ENCODE results near the gene IFITM5.
A peak's percentile ranks its signal among the peaks of the same experiment; 100 is the strongest.

IFITM5 gene

DNA sequence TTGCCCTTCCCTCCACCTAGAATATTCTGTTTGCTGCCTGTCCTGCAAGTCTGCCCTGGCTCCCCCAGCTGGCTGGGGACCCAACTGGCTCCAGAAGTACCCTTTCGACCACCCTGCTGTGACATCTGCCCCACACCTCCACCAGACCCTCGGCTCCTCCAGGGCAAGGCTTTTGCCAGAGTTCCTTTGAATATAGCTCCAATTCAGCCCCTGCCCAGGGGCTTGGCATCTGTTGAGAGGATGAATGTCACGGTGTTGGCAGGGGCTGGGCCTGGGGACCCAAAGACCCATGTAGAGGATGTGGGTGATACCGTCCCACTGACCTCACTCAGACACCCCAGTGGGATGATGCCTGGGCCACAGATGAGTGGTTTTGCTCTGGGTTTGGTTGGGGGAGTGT, 17.2 kb downstream of the IFITM5 start:
- peak; percentile 61 for DNase-seq

DNA sequence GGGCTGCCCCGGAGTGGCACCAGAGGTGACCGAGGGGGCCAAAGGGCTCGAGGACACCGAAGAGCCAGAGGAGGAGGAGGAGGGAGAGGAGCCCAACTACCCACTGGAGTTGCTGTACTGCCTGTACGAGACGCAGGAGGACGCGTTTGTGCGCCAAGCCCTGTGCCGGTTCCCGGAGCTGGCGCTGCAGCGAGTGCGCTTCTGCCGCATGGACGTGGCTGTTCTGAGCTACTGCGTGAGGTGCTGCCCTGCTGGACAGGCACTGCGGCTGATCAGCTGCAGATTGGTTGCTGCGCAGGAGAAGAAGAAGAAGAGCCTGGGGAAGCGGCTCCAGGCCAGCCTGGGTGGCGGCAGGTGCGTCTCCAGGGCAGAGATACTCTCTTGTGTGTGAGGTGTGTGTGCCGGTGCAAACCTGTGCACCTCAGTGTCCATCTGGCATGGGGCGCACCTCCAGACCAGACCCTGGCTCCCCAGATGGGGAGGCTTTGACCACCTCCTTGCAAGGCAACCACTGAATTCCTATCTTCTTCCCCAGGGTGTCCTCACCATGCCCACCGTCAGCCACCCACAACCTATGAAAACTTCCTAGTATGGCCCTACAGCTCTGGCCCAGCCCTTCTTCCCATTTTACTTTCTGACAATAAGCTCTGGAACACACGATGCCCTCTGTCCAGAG, 17.7 kb downstream of the IFITM5 start:
- DNase-seq: no peak

DNA sequence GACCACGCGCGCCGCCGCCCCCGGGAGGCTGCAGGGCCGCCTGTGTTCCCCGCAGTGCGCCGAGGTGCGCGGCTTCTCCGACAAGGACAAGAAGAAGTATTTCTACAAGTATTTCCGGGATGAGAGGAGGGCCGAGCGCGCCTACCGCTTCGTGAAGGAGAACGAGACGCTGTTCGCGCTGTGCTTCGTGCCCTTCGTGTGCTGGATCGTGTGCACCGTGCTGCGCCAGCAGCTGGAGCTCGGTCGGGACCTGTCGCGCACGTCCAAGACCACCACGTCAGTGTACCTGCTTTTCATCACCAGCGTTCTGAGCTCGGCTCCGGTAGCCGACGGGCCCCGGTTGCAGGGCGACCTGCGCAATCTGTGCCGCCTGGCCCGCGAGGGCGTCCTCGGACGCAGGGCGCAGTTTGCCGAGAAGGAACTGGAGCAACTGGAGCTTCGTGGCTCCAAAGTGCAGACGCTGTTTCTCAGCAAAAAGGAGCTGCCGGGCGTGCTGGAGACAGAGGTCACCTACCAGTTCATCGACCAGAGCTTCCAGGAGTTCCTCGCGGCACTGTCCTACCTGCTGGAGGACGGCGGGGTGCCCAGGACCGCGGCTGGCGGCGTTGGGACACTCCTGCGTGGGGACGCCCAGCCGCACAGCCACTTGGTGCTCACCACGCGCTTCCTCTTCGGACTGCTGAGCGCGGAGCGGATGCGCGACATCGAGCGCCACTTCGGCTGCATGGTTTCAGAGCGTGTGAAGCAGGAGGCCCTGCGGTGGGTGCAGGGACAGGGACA, 18.4 kb downstream of the IFITM5 start:
- DNase-seq: peak; percentile 80

DNA sequence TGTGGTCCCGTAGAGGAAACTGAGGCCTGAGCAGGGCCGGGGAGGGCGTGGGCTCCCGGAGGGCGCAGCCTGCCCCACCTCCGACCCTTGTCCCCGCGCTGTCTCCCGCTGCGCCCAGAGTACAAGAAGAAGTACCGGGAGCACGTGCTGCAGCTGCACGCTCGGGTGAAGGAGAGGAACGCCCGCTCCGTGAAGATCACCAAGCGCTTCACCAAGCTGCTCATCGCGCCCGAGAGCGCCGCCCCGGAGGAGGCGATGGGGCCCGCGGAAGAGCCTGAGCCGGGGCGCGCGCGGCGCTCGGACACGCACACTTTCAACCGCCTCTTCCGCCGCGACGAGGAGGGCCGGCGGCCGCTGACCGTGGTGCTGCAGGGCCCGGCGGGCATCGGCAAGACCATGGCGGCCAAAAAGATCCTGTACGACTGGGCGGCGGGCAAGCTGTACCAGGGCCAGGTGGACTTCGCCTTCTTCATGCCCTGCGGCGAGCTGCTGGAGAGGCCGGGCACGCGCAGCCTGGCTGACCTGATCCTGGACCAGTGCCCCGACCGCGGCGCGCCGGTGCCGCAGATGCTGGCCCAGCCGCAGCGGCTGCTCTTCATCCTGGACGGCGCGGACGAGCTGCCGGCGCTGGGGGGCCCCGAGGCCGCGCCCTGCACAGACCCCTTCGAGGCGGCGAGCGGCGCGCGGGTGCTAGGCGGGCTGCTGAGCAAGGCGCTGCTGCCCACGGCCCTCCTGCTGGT, 19.2 kb downstream of the IFITM5 start:
- peak; percentile 75 for DNase-seq

DNA sequence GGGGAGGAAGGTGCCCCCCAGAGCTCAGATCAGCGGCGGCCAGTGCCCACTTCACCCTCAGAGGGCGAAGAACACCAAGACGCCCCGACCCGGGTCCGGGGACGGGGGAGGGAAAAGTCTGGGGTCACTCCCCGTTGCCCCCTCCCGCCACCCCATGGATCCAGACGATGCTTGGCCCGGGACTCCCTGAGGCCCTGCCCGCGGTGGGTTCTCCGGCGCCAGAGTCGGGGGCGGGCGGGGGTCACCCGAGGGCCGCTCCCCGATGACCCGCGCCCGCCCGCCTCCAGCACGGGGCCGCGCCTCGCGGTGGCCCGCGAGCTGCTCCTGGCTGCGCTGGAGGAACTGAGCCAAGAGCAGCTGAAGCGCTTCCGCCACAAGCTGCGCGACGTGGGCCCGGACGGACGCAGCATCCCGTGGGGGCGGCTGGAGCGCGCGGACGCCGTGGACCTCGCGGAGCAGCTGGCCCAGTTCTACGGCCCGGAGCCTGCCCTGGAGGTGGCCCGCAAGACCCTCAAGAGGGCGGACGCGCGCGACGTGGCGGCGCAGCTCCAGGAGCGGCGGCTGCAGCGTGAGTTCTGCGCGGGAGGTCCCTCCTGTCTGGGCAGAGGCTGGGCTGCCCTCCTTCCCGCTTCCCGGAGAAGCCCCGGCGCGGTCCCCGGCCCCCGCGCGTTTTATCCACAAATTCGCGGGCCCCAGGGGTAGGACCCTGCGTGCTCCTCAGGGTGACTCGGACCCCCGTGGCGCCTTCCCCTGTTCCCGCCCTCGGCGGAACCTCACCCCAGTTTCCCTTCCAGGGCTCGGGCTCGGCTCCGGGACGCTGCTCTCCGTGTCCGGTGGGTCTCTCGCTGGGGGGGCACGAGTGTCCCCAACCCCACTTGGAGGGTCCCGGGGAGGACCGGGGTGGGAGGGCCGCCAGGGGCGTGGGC, 20.0 kb downstream of the IFITM5 start:
- DNase-seq: peak; percentile 64

DNA sequence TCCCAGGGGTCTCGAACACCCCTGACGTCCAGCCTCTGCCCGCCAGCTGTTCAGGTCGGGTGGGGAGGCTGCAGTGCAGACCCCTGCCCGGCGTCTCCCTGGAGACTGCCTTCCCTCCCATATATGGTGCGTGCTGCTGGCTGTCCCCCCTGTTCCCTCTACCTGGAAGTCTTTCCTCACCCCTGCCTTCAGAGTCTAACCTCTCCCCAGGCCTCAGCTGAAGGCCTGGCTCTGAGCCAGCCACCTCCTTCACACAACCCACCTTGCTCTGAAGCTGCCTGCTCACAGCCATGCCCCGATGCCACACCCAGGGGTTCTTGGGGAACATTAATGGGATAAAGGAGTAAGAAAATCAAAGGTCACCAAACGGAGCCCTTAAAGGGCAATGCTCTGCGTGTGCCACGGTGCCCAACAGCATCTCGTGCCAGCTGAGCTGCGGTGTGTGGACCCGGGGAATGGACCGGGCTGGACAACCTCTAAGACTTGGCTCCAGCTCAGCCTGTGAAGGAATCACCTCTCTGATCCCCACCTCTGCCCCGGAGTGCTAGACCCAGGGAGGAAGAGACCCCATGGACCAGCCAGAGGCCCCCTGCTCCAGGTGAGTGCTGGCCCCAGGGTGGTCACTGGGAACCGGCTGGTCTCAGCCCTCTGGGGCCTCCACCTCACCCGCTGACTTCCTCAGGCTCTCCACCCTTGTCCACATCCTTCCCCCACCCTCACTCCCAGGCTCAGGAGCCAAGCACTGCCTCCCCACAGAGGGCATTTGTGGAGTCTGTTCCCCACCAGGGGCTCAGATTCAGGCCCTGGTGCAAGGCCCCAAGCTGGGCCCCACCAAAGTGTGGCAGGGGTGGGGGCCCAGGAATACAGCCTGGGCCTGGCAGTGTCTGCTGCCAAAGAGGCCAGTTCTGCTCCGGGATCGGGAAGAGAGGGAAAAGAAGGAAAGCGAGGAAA, 21.1 kb downstream of the IFITM5 start, which contains the start of gene NLRP6:
Gene NLRP6 (plus strand): TSS at position 407 of the 951 bp plus-strand sequence. CDS start 163 bp downstream, at position 570.
- peak; percentile 63 for DNase-seq

DNA sequence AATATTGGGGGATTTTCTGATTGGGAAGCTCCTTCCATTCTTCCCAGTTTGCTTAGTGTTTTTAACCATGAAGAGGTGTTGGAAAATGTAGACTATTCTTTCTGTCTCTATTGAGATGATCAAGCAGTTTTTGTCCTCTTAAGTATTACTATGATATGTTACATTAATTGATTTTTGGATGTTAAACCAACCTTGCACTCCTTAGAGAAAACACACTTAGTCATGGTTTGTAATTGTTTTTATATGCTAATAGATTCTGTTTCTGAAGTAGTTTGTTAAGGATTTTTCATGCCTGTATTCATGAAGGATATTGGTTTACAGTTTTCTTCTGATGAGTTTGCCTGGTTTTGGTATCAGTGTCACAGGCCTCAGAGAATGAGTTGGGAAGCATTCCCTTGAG, 23.1 kb downstream of the IFITM5 start:
- DNase-seq: no peak

DNA sequence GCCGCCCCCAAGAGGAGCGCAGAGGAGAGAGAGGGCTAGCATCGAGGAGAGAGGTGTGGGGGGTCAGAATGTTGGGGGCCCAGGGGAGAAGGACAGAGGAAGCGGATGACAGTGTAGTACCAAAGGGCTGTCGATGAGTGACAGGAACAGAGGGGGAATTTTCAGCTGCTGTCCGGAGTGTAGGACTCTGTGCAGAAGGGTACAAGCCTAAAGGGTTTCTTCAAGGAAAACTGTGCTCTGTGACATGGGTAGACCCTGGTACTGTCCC, 26.5 kb downstream of the IFITM5 start:
- no peak for DNase-seq

DNA sequence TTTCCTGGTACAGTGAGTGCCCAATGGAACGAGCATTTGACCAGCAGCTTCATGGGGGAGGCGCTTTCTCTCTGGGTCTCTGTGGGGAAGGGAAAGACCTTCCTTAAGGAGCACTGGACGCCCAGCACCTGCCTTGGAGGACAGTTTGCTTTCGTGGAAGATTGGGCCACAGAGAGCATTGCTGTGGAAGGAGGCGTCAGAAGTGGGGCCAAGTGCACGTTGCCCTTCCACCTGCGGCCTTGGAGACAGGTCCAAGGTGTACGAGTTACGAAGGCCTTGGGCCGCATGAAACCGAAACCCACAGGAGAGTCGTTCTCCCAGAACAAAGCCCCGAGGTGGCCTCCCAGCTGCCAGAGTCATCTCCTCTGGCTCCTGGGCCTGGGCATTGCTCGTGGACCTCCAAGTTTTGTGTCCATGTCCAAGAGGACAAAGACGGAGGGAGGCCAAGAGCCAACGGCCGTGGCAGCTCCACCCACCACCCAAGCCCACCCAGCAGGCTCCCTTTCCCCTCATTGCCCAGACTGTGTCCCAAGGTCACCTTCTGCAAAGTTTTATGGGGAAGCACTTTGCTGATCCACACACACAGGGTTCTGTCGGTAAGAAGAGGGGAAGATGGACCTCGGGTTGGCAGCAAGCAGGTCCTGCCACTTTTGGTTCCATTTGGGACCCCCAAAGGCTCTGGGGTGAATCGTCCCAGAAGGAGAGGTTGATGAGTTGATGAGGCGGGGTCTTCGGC, 27.0 kb downstream of the IFITM5 start:
- DNase-seq: peak; percentile 38

DNA sequence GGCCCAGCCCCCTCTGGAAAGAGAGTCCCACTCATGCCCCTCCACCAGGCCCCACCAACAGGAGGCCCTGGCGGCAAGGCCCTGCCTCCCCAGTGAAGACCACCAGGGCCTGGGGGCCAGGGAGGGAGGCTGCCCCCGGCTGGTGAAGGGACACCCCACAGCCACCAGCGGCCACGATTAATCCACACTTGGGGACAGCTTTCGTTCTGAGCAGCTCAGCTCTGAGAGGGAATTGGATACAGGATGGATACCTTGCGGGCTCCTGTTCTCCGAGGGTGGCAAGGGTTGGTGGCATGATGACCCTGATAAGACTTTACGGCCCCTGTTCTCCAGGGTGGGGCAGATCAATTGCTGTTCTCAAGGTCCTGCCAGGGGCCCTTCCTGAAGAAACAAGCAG, 28.0 kb downstream of the IFITM5 start:
- DNase-seq: no peak

DNA sequence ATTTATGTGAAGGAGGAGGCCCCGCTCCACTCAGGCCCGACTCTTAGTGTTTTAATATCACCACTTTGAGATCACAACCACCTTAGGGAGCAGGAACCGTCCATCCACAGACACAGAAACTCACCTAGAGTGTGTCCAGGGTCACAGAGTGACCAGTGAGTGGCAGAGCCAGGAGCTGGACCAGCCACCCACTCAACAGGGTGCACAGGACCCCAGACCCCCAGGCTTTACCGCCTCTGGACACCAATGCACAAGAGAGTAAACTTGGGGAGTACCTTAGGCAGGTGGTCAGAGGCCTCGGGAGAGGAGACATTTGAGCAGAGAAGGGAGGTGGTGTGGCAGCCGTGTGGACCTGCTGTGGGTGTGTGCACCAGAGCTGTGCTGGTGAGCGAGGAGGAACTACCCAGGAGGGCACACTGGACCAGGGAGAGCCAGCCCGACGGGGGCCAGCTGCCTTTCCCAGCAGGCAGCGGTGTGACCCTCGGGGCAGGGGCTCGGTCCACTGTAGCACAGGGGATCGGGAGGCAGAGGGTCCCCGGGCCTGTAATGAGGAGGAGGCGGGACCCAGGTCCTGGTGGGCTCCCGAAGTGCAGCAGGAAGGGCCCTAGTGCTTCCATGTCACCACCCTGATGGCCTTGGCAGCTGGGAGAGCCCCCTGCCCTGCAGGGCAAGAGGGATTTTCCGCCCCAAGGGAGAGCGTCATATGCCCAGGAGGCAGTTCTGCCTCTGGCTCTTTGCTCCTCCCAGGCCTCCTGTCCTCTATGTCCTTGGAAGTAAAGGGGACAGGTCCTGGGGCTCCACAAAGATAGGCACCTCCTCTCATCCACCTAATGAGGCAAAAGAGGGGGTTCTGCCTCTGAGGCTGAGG, 28.6 kb downstream of the IFITM5 start:
- DNase-seq: no peak

DNA sequence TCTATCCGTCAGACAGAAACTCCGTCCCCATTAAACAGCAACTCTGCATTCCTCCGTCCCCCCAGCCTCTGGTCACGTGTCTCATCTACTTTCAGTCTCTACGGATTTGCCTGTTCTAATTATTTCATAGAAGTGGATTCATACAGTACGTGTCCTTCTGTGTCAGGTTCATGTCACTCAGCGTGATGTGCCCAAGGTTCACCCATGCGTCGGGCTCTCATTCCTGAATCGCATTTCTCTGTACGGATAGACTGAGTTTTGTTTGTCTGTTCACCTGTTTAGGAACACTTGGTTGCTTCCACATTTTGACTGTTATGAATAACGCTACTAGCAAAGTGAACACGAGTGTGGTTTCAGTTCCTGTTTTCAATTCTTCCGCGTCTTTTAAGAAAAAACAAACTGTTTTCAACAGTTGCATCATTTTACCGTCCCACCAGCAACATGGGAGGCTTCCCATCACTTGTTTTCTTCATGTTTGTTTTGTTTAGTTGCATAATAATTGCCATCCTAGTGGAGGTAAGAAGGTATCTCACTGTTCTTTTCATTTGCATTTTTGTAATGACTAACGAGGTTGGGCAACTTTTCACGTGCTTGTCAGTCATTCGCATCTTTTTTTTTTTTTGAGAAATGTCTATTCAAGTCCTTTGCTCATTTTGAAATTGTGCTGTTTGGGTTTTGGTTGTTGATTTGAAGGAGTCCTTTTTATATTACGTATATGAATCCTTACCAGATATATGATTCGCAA, 30.0 kb downstream of the IFITM5 start:
- peak; percentile 80 for DNase-seq

DNA sequence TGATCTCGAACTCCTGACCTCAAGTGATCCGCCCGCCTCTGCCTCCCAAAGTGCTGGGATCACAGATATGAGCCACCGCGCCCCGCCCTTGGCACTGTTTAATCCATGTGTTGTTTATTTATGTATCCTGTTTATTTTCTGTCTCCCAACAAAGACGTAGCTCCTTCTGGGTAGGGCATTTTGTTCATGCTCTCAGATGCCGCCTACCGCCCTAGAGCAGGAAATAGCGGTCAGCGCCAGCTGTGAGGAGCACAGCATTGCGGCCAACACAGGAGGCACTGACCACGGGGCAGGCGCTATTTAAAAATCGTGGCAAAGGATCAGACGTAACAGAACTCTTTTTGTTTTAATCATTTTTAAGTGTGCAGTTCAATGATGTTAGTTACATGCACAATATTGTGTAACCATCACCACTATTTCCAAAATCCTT, 30.6 kb downstream of the IFITM5 start:
- DNase-seq: peak; percentile 70

DNA sequence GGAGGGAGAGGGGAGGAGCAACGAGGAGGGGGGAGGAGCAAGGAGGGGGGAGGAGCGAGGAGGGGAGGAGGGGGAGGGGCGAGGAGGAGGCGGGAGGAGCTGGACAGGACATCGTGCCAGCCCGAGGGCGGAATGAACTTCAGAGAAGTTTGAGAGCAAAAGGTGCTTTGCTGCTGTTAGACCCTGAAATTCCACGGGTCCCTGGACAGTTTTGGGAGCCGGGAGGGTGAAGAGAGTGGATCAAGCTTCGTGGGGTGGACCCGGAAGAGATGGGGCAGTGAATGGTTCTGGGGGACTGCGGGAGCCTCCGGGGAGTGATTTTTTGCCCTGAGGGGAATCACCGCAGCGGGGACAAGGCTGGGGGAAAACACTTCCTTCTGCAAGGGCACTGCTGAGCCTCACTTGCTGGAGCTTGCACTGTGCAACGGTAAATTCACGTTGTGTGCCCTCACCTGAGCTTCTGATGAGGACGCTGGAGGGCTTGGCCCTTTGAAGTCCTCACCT, 31.8 kb downstream of the IFITM5 start:
- DNase-seq: peak; percentile 83

DNA sequence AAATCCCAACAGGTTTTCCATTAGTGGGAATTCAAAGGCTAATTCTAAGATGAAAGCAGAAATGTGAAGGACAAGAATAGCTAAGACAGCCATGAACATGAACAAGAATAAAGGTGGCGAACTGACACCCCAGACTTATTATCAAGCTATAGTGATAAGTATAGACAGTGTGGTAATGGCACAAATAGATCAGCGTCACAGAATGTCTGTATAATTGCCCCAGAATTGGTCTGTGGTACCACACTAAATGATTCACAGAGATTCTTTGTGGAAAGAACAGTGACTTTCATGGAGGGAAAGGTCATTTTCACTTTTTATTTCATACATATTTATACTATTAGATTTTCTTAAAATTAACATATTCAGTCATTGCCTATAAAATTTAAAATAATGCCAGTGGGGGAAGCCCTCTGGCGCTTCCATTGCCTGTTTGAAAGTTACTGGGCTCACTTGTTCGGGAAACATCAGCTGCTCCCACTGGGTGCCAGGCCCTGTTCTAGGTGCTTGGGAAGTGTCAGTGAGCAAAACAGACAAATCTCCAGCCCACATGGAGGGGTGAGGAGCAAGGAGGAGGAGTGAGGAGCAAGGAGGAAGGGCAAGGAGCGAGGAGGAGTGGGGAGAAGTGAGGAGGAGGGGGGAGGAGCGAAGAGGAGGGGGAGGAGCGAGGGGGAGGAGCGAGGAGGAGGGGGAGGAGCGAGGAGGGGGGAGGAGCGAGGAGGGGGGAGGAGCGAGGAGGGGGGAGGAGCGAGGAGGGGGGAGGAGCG, 32.5 kb downstream of the IFITM5 start:
- DNase-seq: peak; percentile 82

DNA sequence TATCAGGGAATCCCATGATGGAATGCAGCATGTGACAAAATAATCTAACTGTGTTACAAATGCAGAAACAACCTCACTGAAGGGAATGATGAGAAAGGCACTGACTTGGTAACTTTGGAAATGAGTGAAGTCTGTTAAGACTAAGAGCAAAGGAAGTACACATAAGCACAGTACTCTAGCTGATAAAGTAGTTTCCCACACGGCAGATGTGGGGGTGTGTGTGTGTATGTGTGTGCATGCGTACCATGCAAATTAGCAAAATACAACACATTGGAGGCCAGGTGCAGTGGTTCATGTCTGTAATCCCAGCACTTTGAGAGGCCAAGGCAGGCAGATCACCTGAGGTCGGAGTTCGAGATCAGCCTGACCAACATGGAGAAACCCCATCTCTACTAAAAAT, 37.7 kb downstream of the IFITM5 start:
- no peak for DNase-seq

DNA sequence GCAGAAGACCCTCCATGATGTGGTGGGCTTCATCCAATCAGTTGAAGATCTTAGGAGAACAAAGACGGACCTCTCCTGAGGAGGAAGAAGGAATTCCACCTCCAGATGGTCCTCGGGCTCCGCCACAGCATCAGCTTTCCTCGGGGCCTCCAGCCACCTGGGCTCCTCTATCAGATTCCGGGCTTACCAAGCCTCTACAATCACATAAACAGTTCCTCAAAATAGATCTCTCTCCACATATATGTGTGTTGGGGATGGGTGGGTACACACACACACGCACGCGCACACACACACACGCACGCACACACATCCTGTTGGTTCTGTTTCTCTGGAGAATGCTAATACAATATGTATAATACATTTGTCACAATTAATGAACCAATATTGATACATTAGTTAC, 39.9 kb downstream of the IFITM5 start:
- no peak for DNase-seq
